Neuron (in vitro differentiated cells): Measurements from ENCODE around the gene TBC1D25.
A peak's percentile ranks its signal among the peaks of the same experiment; 100 is the strongest.

Experiments used
- H2AFZ ChIP-seq: one replicate; pipeline ENCODE4 v1.6.1; 2013; ENCODE audit warnings: low read depth, mild to moderate bottlenecking, inconsistent platforms, low read length, moderate library complexity
- H3K27me3 ChIP-seq: one replicate; pipeline ENCODE4 v1.6.1; 2013; ENCODE audit warnings: low read length; ENCODE audit not compliant: insufficient read depth
- H3K36me3 ChIP-seq: one replicate; pipeline ENCODE4 v1.6.1; 2013; ENCODE audit warnings: low read length; ENCODE audit not compliant: insufficient read depth
- H3K4me1 ChIP-seq: one replicate; pipeline ENCODE4 v1.6.1; 2013; ENCODE audit warnings: low read length; ENCODE audit not compliant: insufficient read depth
- H3K4me3 ChIP-seq: 2 replicates; pipeline ENCODE4 v1.5.1; 2013; ENCODE audit warnings: mild to moderate bottlenecking, low read length, moderate library complexity
- H3K9me3 ChIP-seq: one replicate; pipeline ENCODE4 v1.6.1; 2013; ENCODE audit warnings: low read length

TBC1D25 gene

GRCh38 chrX:48580662-48581061 is 41.1 kb downstream of the TBC1D25 start:
- Histone ChIP-seq H2AFZ (no peak overlapping the region), H3K4me3 (no peak overlapping the region), H3K9me3 (no peaks in the 10 kb centered on the region), H3K4me1 (peaks cover 8% of the 10 kb centered on the region), H3K27me3 (no peaks in the 10 kb centered on the region), H3K36me3 (peaks cover 15% of the 10 kb centered on the region)

GRCh38 chrX:48584698-48585097 is 45.2 kb downstream of the TBC1D25 start:
- Histone ChIP-seq H3K27me3 (no peaks in the 10 kb centered on the region), H3K36me3 (no peaks in the 10 kb centered on the region), H3K9me3 (no peaks in the 10 kb centered on the region), H2AFZ (no peak overlapping the region), H3K4me1 (no peaks in the 10 kb centered on the region), H3K4me3 (no peak overlapping the region)

GRCh38 chrX:48589482-48590162 is 50.1 kb downstream of the TBC1D25 start:
- H2AFZ ChIP-seq, result no peak overlapping the region
- H3K27me3 ChIP-seq, result no peaks in the 10 kb centered on the region
- no peak overlapping the region for H3K4me3 ChIP-seq
- H3K4me1 ChIP-seq, result no peaks in the 10 kb centered on the region
- no peaks in the 10 kb centered on the region for H3K36me3 ChIP-seq
- H3K9me3 ChIP-seq, result no peaks in the 10 kb centered on the region

- H3K36me3 ChIP-seq, result no peaks in the 10 kb centered on the region
- H2AFZ ChIP-seq, result no peak overlapping the region
- H3K4me3 ChIP-seq, result no peak overlapping the region
- H3K9me3 ChIP-seq, result no peaks in the 10 kb centered on the region
- H3K4me1 ChIP-seq, result no peaks in the 10 kb centered on the region
- no peaks in the 10 kb centered on the region for H3K27me3 ChIP-seq
Observed at GRCh38 chrX:48590203-48591103, 50.9 kb downstream of the TBC1D25 start.

- H3K9me3 ChIP-seq, result no peaks in the 10 kb centered on the region
- no peak overlapping the region for H2AFZ ChIP-seq
- no peaks in the 10 kb centered on the region for H3K36me3 ChIP-seq
- no peaks in the 10 kb centered on the region for H3K4me1 ChIP-seq
- H3K27me3 ChIP-seq, result no peaks in the 10 kb centered on the region
- H3K4me3 ChIP-seq, result no peak overlapping the region
Observed at GRCh38 chrX:48591255-48591791, 51.8 kb downstream of the TBC1D25 start.

- Histone ChIP-seq H2AFZ (no peak overlapping the region), H3K36me3 (no peaks in the 10 kb centered on the region), H3K9me3 (no peaks in the 10 kb centered on the region), H3K4me3 (no peak overlapping the region), H3K27me3 (no peaks in the 10 kb centered on the region), H3K4me1 (no peaks in the 10 kb centered on the region)
Observed at GRCh38 chrX:48592971-48593370, 53.5 kb downstream of the TBC1D25 start.

- no peak overlapping the region for H2AFZ ChIP-seq
- no peaks in the 10 kb centered on the region for H3K27me3 ChIP-seq
- peaks cover 17% of the 10 kb centered on the region for H3K36me3 ChIP-seq
- no peaks in the 10 kb centered on the region for H3K9me3 ChIP-seq
- no peak overlapping the region for H3K4me3 ChIP-seq
- peaks cover 4% of the 10 kb centered on the region for H3K4me1 ChIP-seq
Observed at GRCh38 chrX:48595929-48596328, 56.4 kb downstream of the TBC1D25 start.

GRCh38 chrX:48597353-48598264 is 58.1 kb downstream of the TBC1D25 start, which contains the start of gene WDR13:
Gene WDR13 (plus strand): TSS chrX:48597492. CDS start chrX:48597997, 505 bp downstream.
- Histone ChIP-seq H2AFZ (no peak within 1 kb of the TSS), H3K4me3 (peak within 1 kb of the TSS; percentile 57), H3K4me1 (peaks cover 4% of the 10 kb centered on the region), H3K9me3 (no peaks in the 10 kb centered on the region), H3K36me3 (peaks cover 17% of the 10 kb centered on the region), H3K27me3 (no peaks in the 10 kb centered on the region)

- H2AFZ ChIP-seq, result no peak overlapping the region
- H3K9me3 ChIP-seq, result no peaks in the 10 kb centered on the region
- H3K36me3 ChIP-seq, result peaks cover 17% of the 10 kb centered on the region
- peak overlapping the region; percentile 57 for H3K4me3 ChIP-seq
- no peaks in the 10 kb centered on the region for H3K27me3 ChIP-seq
- H3K4me1 ChIP-seq, result peaks cover 4% of the 10 kb centered on the region
Observed at GRCh38 chrX:48598614-48599013, 59.1 kb downstream of the TBC1D25 start.

- Histone ChIP-seq H3K4me3 (no peak overlapping the region), H3K4me1 (peaks cover 4% of the 10 kb centered on the region), H3K27me3 (no peaks in the 10 kb centered on the region), H3K36me3 (peaks cover 17% of the 10 kb centered on the region), H3K9me3 (no peaks in the 10 kb centered on the region), H2AFZ (no peak overlapping the region)
Observed at GRCh38 chrX:48599341-48599740, 59.8 kb downstream of the TBC1D25 start.

- Histone ChIP-seq H3K4me1 (peaks cover 4% of the 10 kb centered on the region), H3K36me3 (peaks cover 20% of the 10 kb centered on the region)
Observed at GRCh38 chrX:48600226-48600625, 60.7 kb downstream of the TBC1D25 start.

GRCh38 chrX:48601741-48602394 is 62.4 kb downstream of the TBC1D25 start:
- Histone ChIP-seq H3K36me3 (peaks cover 20% of the 10 kb centered on the region), H3K4me3 (no peak overlapping the region), H3K9me3 (no peaks in the 10 kb centered on the region), H3K4me1 (peaks cover 4% of the 10 kb centered on the region), H3K27me3 (no peaks in the 10 kb centered on the region), H2AFZ (no peak overlapping the region)

More at GRCh38 chrX:48600226-48600625, 60.7 kb downstream of the TBC1D25 start:
- no peak overlapping the region for H3K4me3 ChIP-seq
- no peaks in the 10 kb centered on the region for H3K27me3 ChIP-seq
- H3K9me3 ChIP-seq, result no peaks in the 10 kb centered on the region
- no peak overlapping the region for H2AFZ ChIP-seq
